Kidney (tissue), 14 donors: ENCODE results near the gene HLA-DMA. TPM values are rescaled to one million over a fixed set of nuclear protein-coding genes. Genes with fewer than 3 reads are reported as not detected.

Source experiments
- DNase-seq, 5 donors: peaks; one replicate each; pipeline ENCODE4 v3.0.0-alpha.2; 2013 to 2020
- FAIRE-seq: peaks from 2 replicates; lab custom pipeline; 2012; peaks lifted over from hg19 to GRCh38; lab: Jason Lieb, UNC
- H3K27ac ChIP-seq, 2 donors: one replicate each; pipeline ENCODE4 v1.7.0; 2013; ENCODE audit warnings: low read depth in 2 of 2, low read length in 2 of 2, inconsistent platforms in 1 of 2
- H3K27me3 ChIP-seq: one replicate; pipeline ENCODE4 v1.7.1; 2013; ENCODE audit warnings: low read length, inconsistent platforms; ENCODE audit not compliant: control insufficient read depth, insufficient read depth
- H3K36me3 ChIP-seq, 3 donors: one replicate each; pipeline versions ENCODE4 v1.7.0 to v1.7.1; 2013; ENCODE audit warnings: low read length in 3 of 3, control low read depth in 1 of 3, inconsistent platforms in 1 of 3; ENCODE audit not compliant: insufficient read depth in 3 of 3, control insufficient read depth in 2 of 3
- H3K4me1 ChIP-seq, 3 donors: one replicate each; pipeline versions ENCODE4 v1.7.0 to v1.7.1; 2013; ENCODE audit warnings: low read length in 3 of 3, inconsistent platforms in 1 of 3, low read depth in 1 of 3; ENCODE audit not compliant: control insufficient read depth in 2 of 3, insufficient read depth in 2 of 3
- H3K4me3 ChIP-seq, 3 donors: one replicate each; pipeline versions ENCODE4 v1.7.0 to v1.8.1; 2013; ENCODE audit warnings: low read length in 3 of 3, control low read depth in 1 of 3, inconsistent platforms in 1 of 3
- H3K9ac ChIP-seq, 3 donors: one replicate each; pipeline versions ENCODE4 v1.7.0 to v1.7.1; 2013; ENCODE audit warnings: low read length in 3 of 3, control low read depth in 1 of 3, inconsistent platforms in 1 of 3
- H3K9me3 ChIP-seq, 3 donors: one replicate each; pipeline versions ENCODE4 v1.7.0 to v1.7.1; 2013; ENCODE audit warnings: low read length in 3 of 3, control low read depth in 1 of 3, inconsistent platforms in 1 of 3; ENCODE audit not compliant: control insufficient read depth in 2 of 3, insufficient read depth in 1 of 3
- CTCF ChIP-seq: IDR thresholded peaks from 3 replicates; pipeline ENCODE4 v1.5.1; 2012; ENCODE audit warnings: mild to moderate bottlenecking, moderate library complexity, borderline replicate concordance; ENCODE audit not compliant: insufficient read depth; ENCODE audit errors: extremely low read depth
- intact Hi-C: fragments of 100-400 bp; cut with DNase I; formaldehyde crosslinking; loops from one replicate; pipeline ENCODE4 v1.11.1; 2022
- polyA plus RNA-seq: library from polyadenylated mRNA; stranded (reverse); fragments of 350-450 nt; fragmentation: Illumina TruSeq; extraction: RNeasy Lipid Tissue Mini Kit (QIAGEN cat#74804); gene quantifications from one replicate; pipeline ENCODE4 v1.2.3, GENCODE V29; 2014; ENCODE audit warnings: low read depth, low replicate concordance; ENCODE audit not compliant: insufficient read depth
- total RNA-seq: library from RNA; stranded (reverse); fragmentation: NEBNext Ultra II Directional; extraction: Animal tissue kit (Norgen Biotek cat#: 25700); gene quantifications from one replicate; pipeline ENCODE4 v1.2.1, GENCODE V29; 2021
- donor health status: control.
- donor health status: control.
- donor health status: control.
- donor health status: control.
- donor health status: control.
- donor health status: DM: yes; HTN: yes; CAD: no.
- donor health status: Normal renal cell carcinoma (clear cell type).

Gene HLA-DMA
- total and polyA plus RNA-seq, 2 donors from 2014 or later = 98.5 to 101 TPM

DNA sequence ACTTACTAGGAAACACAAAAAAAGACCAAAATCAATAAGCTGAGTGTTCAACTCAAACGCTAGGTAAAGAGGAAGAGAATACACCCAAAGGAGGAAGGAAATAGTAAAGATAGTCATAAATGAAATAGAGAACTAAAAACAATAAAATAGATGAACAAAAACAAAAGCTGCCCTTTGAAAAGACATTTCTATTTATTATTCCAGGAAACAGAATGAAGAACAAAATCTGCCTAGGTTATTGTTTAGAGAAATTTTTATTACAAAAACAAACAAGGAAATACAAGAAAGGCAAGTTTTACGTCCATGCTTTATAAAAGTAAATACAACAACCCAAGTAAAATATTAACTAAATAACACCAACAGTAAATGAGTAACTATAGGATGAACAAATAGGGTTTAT is 32.2 kb downstream of the HLA-DMA start:
- Histone ChIP-seq H3K9me3 (no peaks in the 10 kb centered on the region), H3K27ac (no peak overlapping the region), H3K4me1 (no peaks in the 10 kb centered on the region), H3K36me3 (no peaks in the 10 kb centered on the region), H3K27me3 (no peaks in the 10 kb centered on the region), H3K9ac (no peak overlapping the region), H3K4me3 (no peak overlapping the region)
- no peak for FAIRE-seq
- intact Hi-C loops = no loop called here
- TF ChIP-seq CTCF = no peak
- DNase-seq = no peak

- H3K9me3 ChIP-seq = no peaks in the 10 kb centered on the region
- no peaks in the 10 kb centered on the region for H3K36me3 ChIP-seq
- H3K27ac ChIP-seq = no peak overlapping the region
- H3K4me1 ChIP-seq = no peaks in the 10 kb centered on the region
- DNase-seq (peak in 1 of 5 donors; percentile 48), FAIRE-seq (no peak)
- H3K4me3 ChIP-seq = no peak overlapping the region
- no peak for TF ChIP-seq CTCF
- intact Hi-C loops = no loop called here
- no peak overlapping the region for H3K9ac ChIP-seq
- H3K27me3 ChIP-seq = no peaks in the 10 kb centered on the region
Measured at GRCh38 chr6:32912951-32913350, 39.9 kb downstream of the HLA-DMA start.

DNA sequence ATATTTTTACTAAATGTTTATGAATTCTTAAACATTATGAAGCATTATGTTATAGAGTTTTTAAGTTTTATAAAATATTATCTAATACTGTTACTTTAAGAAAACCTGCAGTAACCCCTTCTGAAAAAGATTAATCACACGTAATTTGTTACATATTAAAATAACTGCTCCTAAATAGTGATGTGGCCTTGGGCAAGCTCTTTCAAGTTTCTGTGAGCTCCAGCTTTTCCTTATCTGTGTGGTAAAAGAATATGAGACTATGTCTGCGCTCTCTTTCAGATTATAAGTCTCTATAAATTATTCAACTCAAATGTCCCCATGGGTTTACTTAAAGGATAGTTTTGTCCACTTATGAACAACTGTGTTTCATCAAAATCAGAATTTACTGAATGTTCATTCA is 44.0 kb downstream of the HLA-DMA start:
- Histone ChIP-seq H3K27me3 (no peaks in the 10 kb centered on the region), H3K4me1 (no peaks in the 10 kb centered on the region), H3K4me3 (no peak overlapping the region), H3K9me3 (no peaks in the 10 kb centered on the region), H3K9ac (no peak overlapping the region), H3K27ac (no peak overlapping the region), H3K36me3 (no peaks in the 10 kb centered on the region)
- FAIRE-seq (no peak), DNase-seq (peak in 1 of 5 donors; percentile 30)
- no peak for TF ChIP-seq CTCF
- intact Hi-C loops = no loop called here

DNA sequence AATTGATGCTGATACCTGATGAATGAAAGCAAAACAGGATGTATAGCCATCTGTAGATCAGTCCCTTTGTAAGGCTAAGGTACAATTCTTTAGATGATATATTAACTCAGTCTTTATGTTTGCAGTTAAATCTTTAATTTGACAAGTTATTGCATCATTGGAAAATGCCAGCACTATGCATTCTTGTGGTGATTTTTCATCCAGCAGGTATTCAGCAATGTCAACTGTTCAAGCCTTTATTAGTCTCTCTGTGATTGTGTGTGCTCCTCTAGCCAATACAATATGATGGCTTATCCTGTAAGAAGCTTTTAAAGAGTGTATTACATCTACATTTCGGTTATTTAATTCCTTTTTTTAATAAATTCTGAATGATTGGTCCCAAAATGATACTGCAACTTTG is 46.4 kb downstream of the HLA-DMA start:
- intact Hi-C loops = no loop called here
- H3K9ac ChIP-seq = no peak overlapping the region
- H3K36me3 ChIP-seq = no peaks in the 10 kb centered on the region
- no peaks in the 10 kb centered on the region for H3K9me3 ChIP-seq
- FAIRE-seq = no peak
- TF ChIP-seq CTCF = no peak
- H3K4me1 ChIP-seq = no peaks in the 10 kb centered on the region
- no peak for DNase-seq
- no peaks in the 10 kb centered on the region for H3K27me3 ChIP-seq
- no peak overlapping the region for H3K4me3 ChIP-seq
- no peak overlapping the region for H3K27ac ChIP-seq
